ENCODE measurements around the gene XKR7. TPM values are rescaled to one million over a fixed set of nuclear protein-coding genes. Genes with fewer than 3 reads are reported as not detected.
A peak's percentile ranks its signal among the peaks of the same experiment; 100 is the strongest.

The XKR7 gene
- total RNA-seq, 1 donor from 2014 or later, result not detected

GRCh38 chr20:31943052-31943471, 24.9 kb upstream of the XKR7 start:
- no peak for DNase-seq (ENCODE audit: low read depth, low spot score)

- DNase-seq (ENCODE audit: low read depth, low spot score), result no peak
Observed at GRCh38 chr20:31945319-31945718, 22.6 kb upstream of the XKR7 start.

GRCh38 chr20:31945785-31946184, 22.2 kb upstream of the XKR7 start:
- DNase-seq (ENCODE audit: low read depth, low spot score), result no peak

DNA sequence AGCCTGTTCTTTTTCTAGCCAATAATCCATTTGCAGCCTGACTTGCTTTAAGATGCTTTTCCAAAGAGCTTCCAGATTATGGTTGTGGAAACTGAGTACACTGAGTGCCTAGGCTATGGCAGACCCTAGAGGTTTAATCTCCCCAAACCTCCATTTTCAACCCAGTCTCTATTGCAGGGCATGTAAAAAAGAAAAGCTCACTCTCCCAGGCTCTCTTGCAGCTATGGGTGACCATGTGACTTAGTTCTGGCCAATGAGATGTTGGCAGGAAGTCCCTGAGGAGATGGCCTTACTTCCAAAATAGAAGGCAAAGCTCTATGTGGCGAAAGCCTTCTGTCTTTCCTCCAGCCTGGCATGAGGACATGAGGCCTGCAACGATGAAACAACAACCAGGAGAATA, 19.9 kb upstream of the XKR7 start:
- DNase-seq (ENCODE audit: low read depth, low spot score), result no peak

GRCh38 chr20:31949877-31950646, 17.9 kb upstream of the XKR7 start:
- DNase-seq (ENCODE audit: low read depth, low spot score), result no peak

DNA sequence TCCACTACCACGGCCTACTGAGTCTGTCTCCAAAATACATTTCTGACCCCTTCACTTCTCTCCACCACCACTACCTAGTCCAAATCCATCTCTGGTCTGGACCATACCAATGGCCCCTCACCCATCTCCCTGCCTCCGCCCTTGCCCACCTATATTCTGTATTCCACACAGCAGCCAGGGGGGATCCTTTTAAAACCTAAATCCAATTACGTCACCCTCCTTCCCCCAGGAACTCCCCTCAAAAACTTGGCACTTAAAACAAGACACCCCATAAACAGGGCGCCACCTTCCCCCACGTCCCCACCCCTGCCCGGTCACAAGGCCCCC, 16.8 kb upstream of the XKR7 start:
- DNase-seq (ENCODE audit: low read depth, low spot score), result no peak

GRCh38 chr20:31951530-31952453, 16.2 kb upstream of the XKR7 start, which contains the start of gene PDRG1:
TSS of gene PDRG1 (minus strand) at chr20:31952046. CDS start at chr20:31951961, 85 bp downstream.
- DNase-seq (ENCODE audit: low read depth, low spot score), result peak; percentile 82

- DNase-seq (ENCODE audit: low read depth, low spot score), result no peak
Observed at GRCh38 chr20:31953556-31954148, 14.3 kb upstream of the XKR7 start.

GRCh38 chr20:31954500-31954899, 13.5 kb upstream of the XKR7 start:
- DNase-seq (ENCODE audit: low read depth, low spot score), result no peak

- DNase-seq (ENCODE audit: low read depth, low spot score), result no peak
Observed at GRCh38 chr20:31956556-31957526, 11.1 kb upstream of the XKR7 start.

- DNase-seq (ENCODE audit: low read depth, low spot score), result no peak
Observed at GRCh38 chr20:31962761-31963160, 5.2 kb upstream of the XKR7 start.

GRCh38 chr20:31963889-31964288, 4.1 kb upstream of the XKR7 start:
- no peak for DNase-seq (ENCODE audit: low read depth, low spot score)

GRCh38 chr20:31966991-31967655, 828 bp upstream of the XKR7 start:
- DNase-seq (ENCODE audit: low read depth, low spot score), result no peak

- no peak for DNase-seq (ENCODE audit: low read depth, low spot score)
Observed at GRCh38 chr20:31968291-31969126, 558 bp downstream of the XKR7 start.

DNA sequence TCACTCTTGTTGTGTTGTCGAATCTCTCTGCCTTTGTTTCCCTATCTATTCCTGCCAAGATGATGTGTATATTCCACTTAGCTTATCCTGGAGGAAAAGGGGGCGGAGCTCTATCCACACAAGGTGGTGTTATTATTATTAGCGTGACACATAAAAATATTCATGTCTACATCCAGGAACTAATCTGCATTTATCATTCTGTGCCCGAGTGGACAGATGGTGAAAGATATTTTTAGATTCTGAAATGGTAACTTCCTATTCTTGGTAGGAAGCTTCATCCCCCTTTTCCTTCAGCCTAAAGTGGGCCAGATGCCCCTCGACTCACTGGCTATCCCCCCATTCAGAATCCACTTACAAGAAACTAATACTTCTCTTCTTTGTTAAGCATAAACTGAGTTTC, 2.0 kb downstream of the XKR7 start:
- no peak for DNase-seq (ENCODE audit: low read depth, low spot score)

- no peak for DNase-seq (ENCODE audit: low read depth, low spot score)
Observed at GRCh38 chr20:31972471-31973021, 4.6 kb downstream of the XKR7 start.

GRCh38 chr20:31974296-31974695, 6.3 kb downstream of the XKR7 start:
- no peak for DNase-seq (ENCODE audit: low read depth, low spot score)

GRCh38 chr20:31974951-31975487, 7.1 kb downstream of the XKR7 start:
- DNase-seq (ENCODE audit: low read depth, low spot score), result no peak

- no peak for DNase-seq (ENCODE audit: low read depth, low spot score)
Observed at GRCh38 chr20:31975874-31976273, 7.9 kb downstream of the XKR7 start.

All from pulmonary artery endothelial cell (primary cell).